Peyer's patch (tissue), 4 donors: Measurements from ENCODE around the gene BCKDHB. TPM values are rescaled to one million over a fixed set of nuclear protein-coding genes. Genes with fewer than 3 reads are reported as not detected.

Source experiments
- DNase-seq, 3 donors: peaks; one replicate each; pipeline ENCODE4 v3.0.0-alpha.2; 2017 to 2019
- H3K27ac ChIP-seq, 4 donors: fragments of 200-600 bp; sonication (generic); one replicate each; pipeline ENCODE4 v1.5.1; 2016 to 2019
- H3K27me3 ChIP-seq, 2 donors: fragments of 200-600 bp; sonication (generic); one replicate each; pipeline ENCODE4 v1.5.1; 2019
- H3K36me3 ChIP-seq, 3 donors: fragments of 200-600 bp; sonication (generic); one replicate each; pipeline ENCODE4 v1.5.1; 2016 to 2019
- H3K4me1 ChIP-seq, 4 donors: fragments of 200-600 bp; sonication (generic); one replicate each; pipeline ENCODE4 v1.5.1; 2016 to 2019
- H3K4me3 ChIP-seq, 4 donors: fragments of 200-600 bp; sonication (generic); 1 replicate in 3 of 4; 2 replicates in 1 of 4; pipeline ENCODE4 v1.5.1; 2016 to 2019; ENCODE audit warnings: mild to moderate bottlenecking in 1 of 4
- H3K9me3 ChIP-seq, 4 donors: fragments of 200-600 bp; sonication (generic); one replicate each; pipeline ENCODE4 v1.5.1; 2016 to 2019; ENCODE audit warnings: mild to moderate bottlenecking in 1 of 4
- CTCF ChIP-seq, 6 experiments: fragments of 450-650 bp in 4 of 6; fragments of 200-600 bp in 2 of 6; sonication (generic) in 1 of 6; IDR thresholded peaks; one replicate each; pipeline ENCODE4 v1.5.1; 2017 to 2019; ENCODE audit warnings: antibody characterized with exemption in 6 of 6, mild to moderate bottlenecking in 3 of 6, moderate library complexity in 1 of 6
- POLR2A ChIP-seq, 2 donors: fragments of 450-650 bp; IDR thresholded peaks; one replicate each; pipeline ENCODE4 v1.5.1; 2017; ENCODE audit warnings: antibody characterized with exemption in 2 of 2, mild to moderate bottlenecking in 2 of 2, moderate library complexity in 2 of 2
- total RNA-seq, 4 donors: library from RNA; depleted of rRNA; stranded (reverse); fragments of >200 nt; gene quantifications; one replicate each; pipeline ENCODE4 v1.1.0, GENCODE V29; 2016

The BCKDHB gene
- total RNA-seq, 4 donors from 2014 or later: 13.3 to 31.8 (median 20.1) TPM

GRCh38 chr6:80249897-80250296 is 143.4 kb downstream of the BCKDHB start:
- Histone ChIP-seq H3K36me3 (no peaks in the 10 kb centered on the region), H3K27me3 (no peaks in the 10 kb centered on the region), H3K9me3 (no peaks in the 10 kb centered on the region), H3K27ac (no peak overlapping the region), H3K4me1 (no peaks in the 10 kb centered on the region), H3K4me3 (no peak overlapping the region)
- TF ChIP-seq CTCF (IDR thresholded peaks at IDR 0.05) (no peak), POLR2A (IDR thresholded peaks at IDR 0.05) (no peak)
- no peak for DNase-seq

- TF ChIP-seq CTCF (IDR thresholded peaks at IDR 0.05): no peak
- TF ChIP-seq POLR2A (IDR thresholded peaks at IDR 0.05): no peak
- H3K27me3 ChIP-seq: no peaks in the 10 kb centered on the region
These were observed 144.0 kb downstream of the BCKDHB start for GRCh38 chr6:80250391-80250997.

GRCh38 chr6:80251321-80251720 is 144.8 kb downstream of the BCKDHB start:
- TF ChIP-seq POLR2A (IDR thresholded peaks at IDR 0.05): no peak
- no peak for TF ChIP-seq CTCF (IDR thresholded peaks at IDR 0.05)
- Histone ChIP-seq H3K27ac (no peak overlapping the region), H3K36me3 (no peaks in the 10 kb centered on the region), H3K9me3 (no peaks in the 10 kb centered on the region), H3K27me3 (no peaks in the 10 kb centered on the region), H3K4me3 (no peak overlapping the region), H3K4me1 (no peaks in the 10 kb centered on the region)
- no peak for DNase-seq

More at GRCh38 chr6:80250391-80250997, 144.0 kb downstream of the BCKDHB start:
- no peak overlapping the region for H3K27ac ChIP-seq
- no peaks in the 10 kb centered on the region for H3K4me1 ChIP-seq
- no peaks in the 10 kb centered on the region for H3K36me3 ChIP-seq
- no peak overlapping the region for H3K4me3 ChIP-seq
- DNase-seq: no peak
- H3K9me3 ChIP-seq: no peaks in the 10 kb centered on the region

- H3K9me3 ChIP-seq: no peaks in the 10 kb centered on the region
- H3K36me3 ChIP-seq: no peaks in the 10 kb centered on the region
- TF ChIP-seq POLR2A (IDR thresholded peaks at IDR 0.05): no peak
- no peak for TF ChIP-seq CTCF (IDR thresholded peaks at IDR 0.05)
- no peak for DNase-seq
- H3K4me3 ChIP-seq: no peak overlapping the region
- H3K27me3 ChIP-seq: no peaks in the 10 kb centered on the region
- no peaks in the 10 kb centered on the region for H3K4me1 ChIP-seq
- H3K27ac ChIP-seq: no peak overlapping the region
These were observed 148.2 kb downstream of the BCKDHB start for GRCh38 chr6:80254716-80255115.

- DNase-seq: no peak
- Histone ChIP-seq H3K36me3 (no peaks in the 10 kb centered on the region), H3K4me3 (no peak overlapping the region), H3K9me3 (no peaks in the 10 kb centered on the region), H3K27ac (no peak overlapping the region), H3K27me3 (no peaks in the 10 kb centered on the region), H3K4me1 (no peaks in the 10 kb centered on the region)
- TF ChIP-seq POLR2A (IDR thresholded peaks at IDR 0.05): no peak
- TF ChIP-seq CTCF (IDR thresholded peaks at IDR 0.05): no peak
These were observed 150.2 kb downstream of the BCKDHB start for GRCh38 chr6:80256691-80257090.

GRCh38 chr6:80259118-80259517 is 152.6 kb downstream of the BCKDHB start:
- no peaks in the 10 kb centered on the region for H3K4me1 ChIP-seq
- H3K27ac ChIP-seq: no peak overlapping the region
- no peak for TF ChIP-seq POLR2A (IDR thresholded peaks at IDR 0.05)
- no peak for TF ChIP-seq CTCF (IDR thresholded peaks at IDR 0.05)
- H3K36me3 ChIP-seq: no peaks in the 10 kb centered on the region
- no peaks in the 10 kb centered on the region for H3K9me3 ChIP-seq
- no peaks in the 10 kb centered on the region for H3K27me3 ChIP-seq
- no peak overlapping the region for H3K4me3 ChIP-seq
- no peak for DNase-seq
